ENCODE measurements around the gene ARID1A.

Gene ARID1A

DNA sequence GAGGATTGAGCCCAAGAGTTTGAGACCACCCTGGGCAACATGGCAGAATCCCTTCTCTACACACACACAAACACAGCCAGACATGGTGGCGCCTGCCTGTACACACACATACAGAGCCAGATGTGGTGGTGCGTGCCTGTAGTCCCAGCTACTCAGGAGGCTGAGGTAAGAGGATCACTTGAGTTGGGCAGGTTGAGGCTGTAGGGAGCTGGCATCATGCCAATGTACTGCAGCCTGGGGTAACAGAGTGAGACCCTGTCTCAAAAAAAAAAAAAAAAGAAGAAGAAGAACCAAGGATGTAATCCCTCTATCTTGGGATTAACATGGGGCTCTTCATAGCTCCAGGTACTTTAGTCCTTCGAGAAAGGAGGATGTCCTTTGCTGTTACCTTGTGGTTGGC lies 62.5 kb downstream of the ARID1A start:
- no peak for DNase-seq (ENCODE audit: low read depth in 1 of 2, low spot score in 1 of 2)

DNA sequence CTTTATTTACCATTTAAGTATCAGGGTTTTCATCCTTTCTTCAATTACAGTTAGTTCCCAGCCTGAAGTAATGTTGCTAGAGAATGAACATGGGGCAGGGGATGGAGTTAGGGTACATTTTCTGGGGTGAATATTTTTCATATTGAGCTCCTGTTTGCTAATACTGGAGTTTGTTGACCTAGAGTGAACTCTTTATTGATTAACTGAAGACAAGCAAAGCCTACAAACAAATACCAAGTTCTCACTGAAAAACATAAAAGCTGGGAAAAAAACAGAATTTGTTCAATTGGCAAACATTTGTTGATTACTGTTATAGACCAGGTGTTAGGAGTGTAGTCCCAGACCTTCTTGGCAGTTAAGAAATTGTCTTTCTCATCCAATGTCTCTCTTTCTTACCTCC lies 63.7 kb downstream of the ARID1A start:
- no peak for DNase-seq (ENCODE audit: low read depth in 1 of 2, low spot score in 1 of 2)

DNA sequence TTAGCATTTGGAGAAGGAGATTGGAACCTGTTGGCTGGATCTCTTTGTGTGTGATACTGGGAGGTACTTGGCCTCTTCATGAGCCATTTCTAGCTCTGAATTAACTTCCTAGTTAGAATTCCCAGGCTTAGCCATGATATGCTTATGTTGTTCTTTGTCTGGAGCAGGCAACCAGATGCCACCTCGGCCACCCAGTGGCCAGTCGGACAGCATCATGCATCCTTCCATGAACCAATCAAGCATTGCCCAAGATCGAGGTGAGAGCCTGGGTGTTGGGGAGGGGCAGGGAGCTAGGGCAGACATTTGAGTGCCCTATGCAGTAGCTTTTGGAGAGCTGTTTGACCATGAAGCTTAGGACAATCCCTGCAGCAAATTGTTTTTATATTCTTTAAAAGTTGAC lies 65.4 kb downstream of the ARID1A start:
- DNase-seq (ENCODE audit: low read depth in 1 of 2, low spot score in 1 of 2) = no peak

DNA sequence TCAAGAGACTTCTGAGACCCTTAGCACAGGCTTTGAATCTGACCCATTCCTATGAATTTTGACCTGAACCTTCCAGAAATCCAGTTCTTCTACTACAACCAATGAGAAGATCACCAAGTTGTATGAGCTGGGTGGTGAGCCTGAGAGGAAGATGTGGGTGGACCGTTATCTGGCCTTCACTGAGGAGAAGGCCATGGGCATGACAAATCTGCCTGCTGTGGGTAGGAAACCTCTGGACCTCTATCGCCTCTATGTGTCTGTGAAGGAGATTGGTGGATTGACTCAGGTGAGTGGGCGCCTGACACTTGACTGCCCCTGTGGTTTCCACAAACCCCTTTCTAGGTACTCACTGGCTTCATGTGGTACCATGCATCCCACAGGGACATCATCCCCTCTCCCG lies 71.9 kb downstream of the ARID1A start:
- DNase-seq (ENCODE audit: low read depth in 1 of 2, low spot score in 1 of 2) = no peak

DNA sequence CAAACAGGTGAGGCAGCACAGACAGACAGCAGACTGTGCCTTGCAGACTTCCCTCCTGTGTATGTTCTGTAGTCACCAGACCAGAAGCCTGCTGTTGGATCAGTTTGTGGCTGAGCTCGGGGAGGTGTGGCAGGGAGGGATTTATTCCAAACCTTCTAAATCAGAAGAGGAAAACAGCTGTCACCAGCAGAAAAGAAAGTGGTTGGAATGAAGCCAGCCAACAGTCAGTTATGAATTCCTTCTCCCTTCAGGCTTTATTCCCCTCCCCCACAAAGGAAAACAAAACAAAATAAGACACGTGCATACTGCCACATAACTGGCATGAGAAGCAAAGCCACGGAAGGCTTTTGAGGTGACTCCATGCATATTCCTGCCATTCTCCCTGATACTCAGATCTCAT lies 72.9 kb downstream of the ARID1A start:
- DNase-seq (ENCODE audit: low read depth in 1 of 2, low spot score in 1 of 2) = no peak

DNA sequence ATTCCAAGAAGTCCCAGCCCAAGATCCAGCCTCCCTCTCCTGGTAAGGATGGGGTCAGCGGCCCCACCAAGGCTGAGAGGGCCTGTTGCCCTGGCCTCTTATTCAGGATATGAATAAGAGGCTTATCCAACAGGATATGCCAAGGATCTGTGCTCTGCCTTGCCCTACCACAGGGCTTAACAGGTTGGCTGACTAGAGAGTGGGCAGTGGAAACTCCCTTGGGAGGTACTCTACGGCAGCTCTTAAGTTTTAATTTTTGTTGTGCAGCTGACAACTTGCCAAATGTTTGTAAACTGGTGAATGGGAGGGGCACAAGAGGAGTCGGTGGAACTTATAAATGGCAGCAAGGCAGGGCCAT lies 75.4 kb downstream of the ARID1A start:
- no peak for DNase-seq (ENCODE audit: low read depth in 1 of 2, low spot score in 1 of 2)

DNA sequence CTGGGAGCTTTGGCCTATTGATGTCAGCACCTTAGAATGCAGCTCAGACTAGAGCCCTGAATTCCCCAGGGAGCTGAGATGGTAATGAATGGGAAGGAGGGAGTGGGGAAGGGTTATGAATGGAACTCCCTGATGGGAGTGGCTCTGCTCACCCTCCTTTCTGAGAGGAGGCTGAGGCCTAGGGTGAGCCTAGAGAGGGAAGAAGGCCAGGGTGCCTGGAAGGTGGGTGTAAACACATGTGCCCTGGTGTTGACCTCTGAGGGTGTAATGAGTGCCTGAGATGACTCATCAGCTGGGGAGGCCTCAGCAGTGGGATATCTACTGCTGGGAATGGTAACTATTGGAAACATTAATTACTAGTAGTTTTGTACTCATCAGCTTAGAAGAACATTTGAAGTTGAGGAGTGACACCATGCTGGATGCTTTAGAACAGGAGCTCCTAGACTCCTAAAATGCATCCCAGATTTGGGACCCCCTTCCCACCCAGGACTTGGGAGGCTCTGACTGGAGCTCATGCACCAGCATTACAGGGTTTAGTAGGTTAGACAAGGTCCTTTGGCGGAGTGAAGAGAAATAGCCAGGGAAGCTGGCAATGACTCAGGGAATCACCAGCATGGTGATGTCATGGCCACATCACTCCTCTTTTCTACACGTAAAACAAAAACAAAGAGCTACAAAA lies 76.0 kb downstream of the ARID1A start:
- DNase-seq (ENCODE audit: low read depth in 1 of 2, low spot score in 1 of 2) = no peak

DNA sequence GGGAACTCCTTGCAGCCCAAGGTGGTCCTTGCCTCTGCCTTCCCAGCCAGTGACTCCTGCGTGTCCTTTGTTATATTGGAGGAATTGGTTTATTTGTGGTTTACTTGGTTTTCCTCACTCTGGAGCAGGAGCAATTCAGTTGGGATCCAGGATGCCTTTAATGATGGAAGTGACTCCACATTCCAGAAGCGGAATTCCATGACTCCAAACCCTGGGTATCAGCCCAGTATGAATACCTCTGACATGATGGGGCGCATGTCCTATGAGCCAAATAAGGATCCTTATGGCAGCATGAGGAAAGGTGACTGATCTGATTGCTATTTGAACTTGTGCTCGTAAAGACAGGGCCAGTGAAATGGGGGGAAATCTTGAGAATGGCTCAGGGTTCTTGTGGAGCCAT lies 76.9 kb downstream of the ARID1A start:
- no peak for DNase-seq (ENCODE audit: low read depth in 1 of 2, low spot score in 1 of 2)

DNA sequence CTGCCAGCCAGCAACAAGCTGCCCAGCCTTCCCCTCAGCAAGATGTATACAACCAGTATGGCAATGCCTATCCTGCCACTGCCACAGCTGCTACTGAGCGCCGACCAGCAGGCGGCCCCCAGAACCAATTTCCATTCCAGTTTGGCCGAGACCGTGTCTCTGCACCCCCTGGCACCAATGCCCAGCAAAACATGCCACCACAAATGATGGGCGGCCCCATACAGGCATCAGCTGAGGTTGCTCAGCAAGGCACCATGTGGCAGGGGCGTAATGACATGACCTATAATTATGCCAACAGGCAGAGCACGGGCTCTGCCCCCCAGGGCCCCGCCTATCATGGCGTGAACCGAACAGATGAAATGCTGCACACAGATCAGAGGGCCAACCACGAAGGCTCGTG lies 78.6 kb downstream of the ARID1A start:
- no peak for DNase-seq (ENCODE audit: low read depth in 1 of 2, low spot score in 1 of 2)

DNA sequence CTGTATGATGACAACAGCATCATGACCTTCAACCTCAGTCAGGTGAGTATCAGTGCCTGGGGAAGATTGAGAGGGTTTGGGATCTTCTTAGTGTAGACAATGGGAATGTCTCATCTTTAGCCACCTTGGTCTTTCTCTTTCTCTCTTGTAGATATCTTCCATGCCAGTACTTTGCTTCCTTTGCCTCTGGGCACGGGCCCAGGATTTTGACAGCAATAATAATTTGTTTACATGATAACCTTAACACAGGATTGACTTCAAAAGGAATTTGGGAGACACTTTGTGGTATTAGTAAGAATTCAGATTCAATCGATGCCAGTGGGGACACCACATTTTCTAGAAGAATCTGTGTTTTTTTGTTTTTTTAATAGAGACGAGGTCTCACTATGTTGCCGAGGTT lies 79.9 kb downstream of the ARID1A start:
- DNase-seq (ENCODE audit: low read depth in 1 of 2, low spot score in 1 of 2) = no peak

DNA sequence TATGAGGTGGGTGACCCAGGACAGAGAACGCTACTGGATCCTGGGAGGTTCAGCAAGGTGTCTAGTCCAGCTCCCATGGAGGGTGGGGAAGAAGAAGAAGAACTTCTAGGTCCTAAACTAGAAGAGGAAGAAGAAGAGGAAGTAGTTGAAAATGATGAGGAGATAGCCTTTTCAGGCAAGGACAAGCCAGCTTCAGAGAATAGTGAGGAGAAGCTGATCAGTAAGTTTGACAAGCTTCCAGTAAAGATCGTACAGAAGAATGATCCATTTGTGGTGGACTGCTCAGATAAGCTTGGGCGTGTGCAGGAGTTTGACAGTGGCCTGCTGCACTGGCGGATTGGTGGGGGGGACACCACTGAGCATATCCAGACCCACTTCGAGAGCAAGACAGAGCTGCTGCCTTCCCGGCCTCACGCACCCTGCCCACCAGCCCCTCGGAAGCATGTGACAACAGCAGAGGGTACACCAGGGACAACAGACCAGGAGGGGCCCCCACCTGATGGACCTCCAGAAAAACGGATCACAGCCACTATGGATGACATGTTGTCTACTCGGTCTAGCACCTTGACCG lies 83.4 kb downstream of the ARID1A start:
- DNase-seq (ENCODE audit: low read depth in 1 of 2, low spot score in 1 of 2) = no peak

DNA sequence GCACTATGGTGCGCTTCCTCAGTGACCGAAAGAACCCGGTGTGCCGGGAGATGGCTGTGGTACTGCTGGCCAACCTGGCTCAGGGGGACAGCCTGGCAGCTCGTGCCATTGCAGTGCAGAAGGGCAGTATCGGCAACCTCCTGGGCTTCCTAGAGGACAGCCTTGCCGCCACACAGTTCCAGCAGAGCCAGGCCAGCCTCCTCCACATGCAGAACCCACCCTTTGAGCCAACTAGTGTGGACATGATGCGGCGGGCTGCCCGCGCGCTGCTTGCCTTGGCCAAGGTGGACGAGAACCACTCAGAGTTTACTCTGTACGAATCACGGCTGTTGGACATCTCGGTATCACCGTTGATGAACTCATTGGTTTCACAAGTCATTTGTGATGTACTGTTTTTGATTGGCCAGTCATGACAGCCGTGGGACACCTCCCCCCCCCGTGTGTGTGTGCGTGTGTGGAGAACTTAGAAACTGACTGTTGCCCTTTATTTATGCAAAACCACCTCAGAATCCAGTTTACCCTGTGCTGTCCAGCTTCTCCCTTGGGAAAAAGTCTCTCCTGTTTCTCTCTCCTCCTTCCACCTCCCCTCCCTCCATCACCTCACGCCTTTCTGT lies 84.6 kb downstream of the ARID1A start:
- no peak for DNase-seq (ENCODE audit: low read depth in 1 of 2, low spot score in 1 of 2)

DNA sequence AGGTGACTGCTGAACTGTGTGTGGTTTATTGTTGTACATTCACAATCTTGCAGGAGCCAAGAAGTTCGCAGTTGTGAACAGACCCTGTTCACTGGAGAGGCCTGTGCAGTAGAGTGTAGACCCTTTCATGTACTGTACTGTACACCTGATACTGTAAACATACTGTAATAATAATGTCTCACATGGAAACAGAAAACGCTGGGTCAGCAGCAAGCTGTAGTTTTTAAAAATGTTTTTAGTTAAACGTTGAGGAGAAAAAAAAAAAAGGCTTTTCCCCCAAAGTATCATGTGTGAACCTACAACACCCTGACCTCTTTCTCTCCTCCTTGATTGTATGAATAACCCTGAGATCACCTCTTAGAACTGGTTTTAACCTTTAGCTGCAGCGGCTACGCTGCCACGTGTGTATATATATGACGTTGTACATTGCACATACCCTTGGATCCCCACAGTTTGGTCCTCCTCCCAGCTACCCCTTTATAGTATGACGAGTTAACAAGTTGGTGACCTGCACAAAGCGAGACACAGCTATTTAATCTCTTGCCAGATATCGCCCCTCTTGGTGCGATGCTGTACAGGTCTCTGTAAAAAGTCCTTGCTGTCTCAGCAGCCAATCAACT lies 85.5 kb downstream of the ARID1A start:
- no peak for DNase-seq (ENCODE audit: low read depth in 1 of 2, low spot score in 1 of 2)

DNA sequence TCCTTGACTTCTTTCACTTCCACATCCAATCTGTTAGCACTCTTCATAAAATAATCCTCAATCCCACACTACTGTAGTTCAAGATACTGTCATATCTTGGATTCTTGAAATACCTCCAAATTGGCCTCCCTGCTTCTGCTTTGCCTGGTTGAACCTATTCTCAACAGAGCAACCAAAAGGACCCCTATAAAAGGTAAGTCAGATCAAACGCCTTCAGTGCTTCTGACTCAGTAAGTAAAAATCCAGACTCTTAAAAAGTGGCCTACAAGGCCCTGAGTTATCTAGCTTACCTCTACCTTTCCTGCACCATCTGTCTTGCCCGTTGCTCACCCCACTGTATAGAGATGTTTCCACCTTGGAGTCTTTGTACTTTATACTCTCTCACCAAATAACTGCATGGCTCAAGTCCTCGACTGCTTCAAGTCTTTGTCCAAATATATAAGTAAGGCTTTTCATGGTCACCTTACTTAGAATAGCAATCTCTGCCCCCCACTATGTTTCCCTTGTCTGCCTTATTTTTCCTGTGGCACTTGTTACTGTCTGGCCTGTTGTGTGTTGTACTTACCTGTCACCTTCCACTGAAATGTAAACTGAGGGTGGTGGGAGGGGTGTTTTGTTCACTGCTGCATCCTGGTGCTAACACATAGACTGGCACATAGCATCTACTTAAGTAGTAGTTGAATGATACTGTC lies 86.9 kb downstream of the ARID1A start:
- DNase-seq (ENCODE audit: low read depth in 1 of 2, low spot score in 1 of 2) = no peak

DNA sequence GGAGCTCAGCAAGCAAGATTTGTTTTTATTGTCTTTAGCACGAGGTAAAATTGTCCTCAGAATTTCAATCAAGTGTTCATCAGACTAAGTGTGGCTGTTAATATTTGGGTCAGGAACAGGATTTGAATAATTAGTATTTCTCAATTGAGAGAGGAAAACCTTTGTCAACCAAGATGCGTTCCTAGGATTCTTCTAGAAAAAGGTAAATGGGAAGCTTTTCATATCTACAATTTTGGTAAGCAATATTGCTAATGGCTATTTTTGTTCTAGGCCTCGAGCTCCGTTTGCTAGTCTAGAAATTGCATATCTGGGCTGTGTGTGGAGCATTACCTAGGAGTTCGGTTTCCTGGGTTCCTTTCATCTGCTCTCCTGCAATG lies 87.8 kb downstream of the ARID1A start:
- DNase-seq (ENCODE audit: low read depth in 1 of 2, low spot score in 1 of 2) = no peak

DNA sequence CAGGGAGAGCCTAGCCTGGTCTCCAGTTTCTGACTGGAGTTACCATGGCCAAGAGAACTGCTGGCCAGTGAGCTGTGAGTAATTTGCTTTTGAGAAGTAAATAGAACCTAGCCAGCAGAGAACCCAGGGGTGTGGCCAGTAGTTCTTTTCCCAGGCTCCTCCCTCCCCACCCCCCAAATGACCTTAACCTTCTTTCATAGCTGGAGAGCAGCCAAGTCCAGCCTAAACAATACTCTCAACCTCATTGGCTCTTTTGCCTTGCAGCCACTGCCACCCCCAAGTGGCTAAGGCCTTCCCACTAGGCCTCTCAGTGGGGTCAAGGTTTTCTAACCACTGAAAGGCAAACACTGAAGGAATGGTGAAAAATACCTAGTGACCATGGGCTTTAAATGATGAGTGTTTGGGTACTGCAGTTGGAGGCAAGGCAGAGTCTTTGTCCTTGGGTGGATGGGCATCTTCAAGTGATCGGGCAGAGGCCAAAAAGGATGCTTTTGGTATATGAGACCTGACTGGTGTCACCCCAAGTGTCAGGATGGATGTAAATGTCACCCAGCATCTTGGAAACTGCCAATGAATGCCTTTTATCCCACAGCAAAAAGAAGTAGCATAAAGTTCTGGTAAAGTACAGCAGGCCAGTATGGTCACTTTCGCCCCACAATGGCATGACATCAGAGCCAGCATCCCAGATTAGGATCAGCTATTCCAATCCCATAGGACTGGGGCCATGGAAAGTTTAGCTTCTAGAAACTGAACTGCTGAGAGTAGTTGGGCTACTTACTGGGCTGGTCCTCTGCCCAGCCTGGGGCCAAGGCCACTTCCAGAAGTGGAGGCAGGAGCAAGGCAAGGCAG lies 88.4 kb downstream of the ARID1A start:
- DNase-seq (ENCODE audit: low read depth in 1 of 2, low spot score in 1 of 2) = no peak

DNA sequence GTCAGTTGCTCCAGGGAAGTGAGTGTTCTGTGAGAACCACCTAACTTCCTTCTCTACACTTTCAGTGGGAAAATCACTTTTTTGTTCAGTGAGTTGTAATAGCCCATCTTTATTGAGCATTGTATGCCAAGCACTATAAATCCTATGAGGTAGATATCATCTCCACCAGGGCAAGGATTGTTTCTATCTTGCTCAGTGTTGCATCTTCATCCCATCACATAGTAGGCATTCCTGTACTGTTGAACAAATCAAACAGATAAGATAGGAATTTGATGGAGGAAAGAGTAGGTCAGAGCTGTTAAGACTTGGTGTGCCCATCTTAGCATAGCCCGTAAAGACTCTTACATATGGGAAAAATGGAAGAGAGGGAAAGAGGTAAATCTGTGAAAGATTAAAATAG lies 89.1 kb downstream of the ARID1A start:
- no peak for DNase-seq (ENCODE audit: low read depth in 1 of 2, low spot score in 1 of 2)

DNA sequence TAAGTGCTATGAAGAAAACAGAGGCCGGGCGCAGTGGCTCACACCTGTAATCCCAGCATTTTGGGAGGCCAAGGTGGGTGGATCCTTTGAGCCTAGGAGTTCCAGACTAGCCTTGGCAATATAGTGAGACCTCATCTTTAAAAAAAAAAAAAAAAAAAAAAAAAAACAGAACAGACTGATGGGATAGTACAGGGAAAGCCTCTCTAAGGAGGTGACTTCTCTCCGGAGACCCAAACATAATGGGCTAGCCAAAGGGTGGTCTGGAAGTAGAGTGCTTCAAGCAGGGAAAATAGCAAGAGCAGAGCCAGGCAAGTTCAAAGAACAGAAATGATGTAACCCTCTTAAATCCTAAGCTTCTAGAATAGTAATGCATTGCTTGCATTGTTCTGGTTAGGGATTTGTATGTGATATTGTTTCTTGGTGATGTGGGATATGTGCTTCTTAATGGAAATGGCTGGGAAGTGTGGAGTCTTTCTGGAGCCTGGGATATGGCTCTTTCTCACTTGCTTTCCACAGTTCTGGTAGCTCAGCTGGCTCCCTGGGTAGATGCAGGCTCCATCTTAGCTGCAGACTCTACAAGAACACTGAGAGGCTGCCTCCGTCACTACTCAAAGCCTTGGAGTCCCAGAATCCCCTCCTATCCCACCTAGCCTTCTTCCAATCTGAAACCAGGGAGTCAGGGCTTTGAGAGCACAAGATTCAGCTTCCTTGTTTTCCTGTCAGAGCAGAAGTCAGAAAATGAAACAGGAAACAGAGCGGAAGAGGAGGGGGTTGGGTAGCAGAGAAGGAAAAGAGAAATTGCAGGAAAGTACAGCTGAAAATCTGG lies 90.0 kb downstream of the ARID1A start:
- no peak for DNase-seq (ENCODE audit: low read depth in 1 of 2, low spot score in 1 of 2)

DNA sequence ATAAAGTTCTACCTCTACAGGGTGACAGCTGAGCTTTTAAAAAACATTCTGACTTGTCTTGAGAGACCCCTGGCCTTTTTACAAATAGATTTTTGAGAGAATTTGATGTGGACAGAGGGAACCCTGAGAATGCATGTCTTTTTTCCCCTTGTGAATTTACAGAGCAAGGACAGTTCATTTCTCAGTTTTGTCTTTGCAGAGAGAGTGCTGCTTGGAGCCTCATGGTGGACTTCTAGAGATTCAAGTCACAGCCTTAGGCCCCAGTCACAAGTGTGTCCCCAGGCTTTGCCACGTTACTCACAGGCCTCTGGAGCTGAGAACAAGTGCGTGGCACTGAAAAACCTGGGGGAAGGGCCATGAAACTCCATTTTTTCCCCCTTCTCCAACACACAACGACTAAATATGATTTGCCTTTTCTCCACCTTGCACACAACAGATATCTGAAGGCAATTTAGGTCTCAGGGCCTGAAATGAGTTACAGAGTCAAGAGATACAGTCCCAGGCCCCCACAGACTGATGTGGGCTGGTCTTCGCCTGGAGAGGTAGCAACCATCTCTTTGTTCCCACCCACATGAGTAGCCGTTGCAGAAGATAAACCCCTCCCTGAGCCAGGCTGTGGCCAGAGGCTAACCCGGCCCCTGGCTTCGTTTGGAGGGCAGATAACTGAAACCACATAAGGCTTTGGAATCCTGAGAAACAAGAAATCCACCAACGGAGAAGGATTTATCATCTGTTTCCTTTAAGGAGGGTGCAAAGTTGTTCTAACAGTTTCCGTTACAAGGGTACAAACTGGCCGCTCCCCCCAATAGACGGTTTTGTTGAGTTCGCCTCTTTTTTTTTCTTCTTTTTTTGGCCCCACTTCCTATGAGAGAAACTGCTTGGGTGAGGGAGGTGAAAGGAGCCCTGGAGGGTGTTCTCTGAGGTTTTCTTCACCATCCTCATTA lies 90.9 kb downstream of the ARID1A start:
- no peak for DNase-seq (ENCODE audit: low read depth in 1 of 2, low spot score in 1 of 2)

Measured in activated T-helper 1 cell treated with anti-CD3 and anti-CD28 coated beads, Interleukin-2, amount 50 U/mL, for 16 hours (primary cell).